HCT116 (cell line): ENCODE data around the gene DNLZ. TPM values are rescaled to one million over a fixed set of nuclear protein-coding genes. Genes with fewer than 3 reads are reported as not detected.

Source experiments
- ATAC-seq: fragments of 200-7000 bp; cut with Tn5 transposase; 2 replicates; pipeline ENCODE4 v1.9.1; 2020; ENCODE audit warnings: mild to moderate bottlenecking, moderate library complexity
- BruUV-seq: library from RNA; stranded (reverse); fragments of 400-500 nt; replicated peaks from 2 replicates; lab custom pipeline; 2021; lab: Mats Ljungman, UMichigan
- CTCF ChIA-PET: fragments of 300-600 bp; sonication (Branson Sonifier 250); formaldehyde crosslinking; loops from one replicate; lab custom pipeline; 2021; ENCODE audit warnings: antibody characterized with exemption; lab: Charles Lee
- POLR2A ChIA-PET: fragments of 300-600, 350-600 bp; sonication (Branson Sonifier 250); formaldehyde crosslinking; loops from one replicate; lab custom pipeline; 2021; ENCODE audit warnings: antibody characterized with exemption; lab: Charles Lee
- RAD21 ChIA-PET, 2 experiments: fragments of 300-600 bp; sonication (Branson Sonifier 250); formaldehyde crosslinking; loops; one replicate each; lab custom pipeline; 2023; ENCODE audit warnings: low total read pairs in 2 of 2; ENCODE audit not compliant: uncharacterized antibody in 2 of 2, unreplicated experiment in 2 of 2, low non-redundant PET in 1 of 2; lab: Charles Lee
- DNase-seq: peaks from one replicate; pipeline ENCODE4 v3.0.0-alpha.2; 2010; ENCODE audit warnings: low read depth, low spot score
- H2AFZ ChIP-seq: fragments of 200-600 bp; shearing (Covaris generic), sonication (generic); 2 replicates; pipeline ENCODE4 v1.6.1; 2017; ENCODE audit warnings: low read depth, mixed run types, mixed read lengths, antibody characterized with exemption, low read length; ENCODE audit not compliant: poor library complexity, severe bottlenecking
- H3K27ac ChIP-seq: 2 replicates; pipeline ENCODE4 v1.5.1; 2012; ENCODE audit warnings: low read depth, low read length
- H3K27me3 ChIP-seq: fragments of 200-600 bp; sonication (generic); 2 replicates; pipeline ENCODE4 v1.6.1; 2016; ENCODE audit warnings: mixed run types, low read length, mixed read lengths; ENCODE audit not compliant: insufficient read depth
- H3K36me3 ChIP-seq, 2 experiments: fragments of 200-500 bp in 1 of 2; fragments of 200-600 bp in 1 of 2; sonication (Bioruptor generic) in 1 of 2; sonication (generic) in 1 of 2; 2 replicates each; pipeline versions ENCODE4 v1.5.1 to v1.6.1; 2014 to 2016; ENCODE audit warnings: low read length in 2 of 2, inconsistent platforms in 1 of 2, mixed read lengths in 1 of 2, mixed run types in 1 of 2; ENCODE audit not compliant: insufficient read depth in 2 of 2, control insufficient read depth in 1 of 2
- H3K4me1 ChIP-seq, 2 experiments: fragments of 200-600 bp in 1 of 2; sonication (generic) in 1 of 2; 2 replicates each; pipeline versions ENCODE4 v1.5.1 to v1.6.1; 2012 to 2017; ENCODE audit warnings: low read length in 2 of 2, inconsistent platforms in 1 of 2, mild to moderate bottlenecking in 1 of 2, mixed read lengths in 1 of 2, mixed run types in 1 of 2, moderate library complexity in 1 of 2; ENCODE audit not compliant: insufficient read depth in 2 of 2, control insufficient read depth in 1 of 2
- H3K4me2 ChIP-seq: fragments of 200-600 bp; sonication (generic); 2 replicates; pipeline ENCODE4 v1.6.1; 2017; ENCODE audit warnings: mixed run types, low read length, mixed read lengths
- H3K4me3 ChIP-seq, 2 experiments: fragments of 200-600 bp in 1 of 2; sonication (generic) in 1 of 2; replicated peaks in 1 of 2; 2 replicates each; pipeline ENCODE4 v1.5.1; 2011 to 2016; ENCODE audit warnings: low read length in 2 of 2, control low read depth in 1 of 2, low read depth in 1 of 2, mild to moderate bottlenecking in 1 of 2, mixed read lengths in 1 of 2, mixed run types in 1 of 2
- H3K79me2 ChIP-seq: fragments of 200-600 bp; sonication (generic); 2 replicates; pipeline ENCODE4 v1.6.1; 2017; ENCODE audit warnings: mild to moderate bottlenecking, mixed run types, low read length, moderate library complexity, mixed read lengths; ENCODE audit not compliant: insufficient read depth
- H3K9ac ChIP-seq: fragments of 200-600 bp; sonication (generic); 2 replicates; pipeline ENCODE4 v1.6.1; 2016; ENCODE audit warnings: low read length, mixed read lengths
- H3K9me2 ChIP-seq: fragments of 200-600 bp; sonication (generic), shearing (Covaris generic); 2 replicates; pipeline ENCODE4 v1.6.1; 2017; ENCODE audit warnings: mixed run types, mild to moderate bottlenecking, moderate library complexity; ENCODE audit not compliant: insufficient read depth
- H3K9me3 ChIP-seq, 2 experiments: fragments of 200-500 bp in 1 of 2; fragments of 200-600 bp in 1 of 2; sonication (Bioruptor generic) in 1 of 2; sonication (generic) in 1 of 2; 2 replicates each; pipeline ENCODE4 v1.6.1; 2014 to 2017; ENCODE audit warnings: low read length in 2 of 2, mixed read lengths in 2 of 2, inconsistent platforms in 1 of 2, low read depth in 1 of 2, mild to moderate bottlenecking in 1 of 2, mixed run types in 1 of 2, moderate library complexity in 1 of 2; ENCODE audit not compliant: control insufficient read depth in 1 of 2, insufficient read depth in 1 of 2
- H4K20me1 ChIP-seq: fragments of 200-600 bp; sonication (generic), shearing (Covaris generic); 2 replicates; pipeline ENCODE4 v1.6.1; 2017; ENCODE audit warnings: mixed run types, mild to moderate bottlenecking, moderate library complexity; ENCODE audit not compliant: insufficient read depth
- ATF3 ChIP-seq: IDR thresholded peaks from 2 replicates; pipeline ENCODE4 v1.6.1; 2012
- CTCF ChIP-seq, 3 experiments: fragments of 200-600 bp in 1 of 3; sonication (generic) in 1 of 3; IDR thresholded peaks in 2 of 3; conservative IDR thresholded peaks in 1 of 3; 2 replicates each; pipeline ENCODE4 v1.5.1; 2012 to 2017; ENCODE audit warnings: low read depth in 2 of 3, low read length in 2 of 3, antibody characterized with exemption in 1 of 3, borderline replicate concordance in 1 of 3, control low read depth in 1 of 3, mild to moderate bottlenecking in 1 of 3, mixed read lengths in 1 of 3, mixed run types in 1 of 3, moderate library complexity in 1 of 3; ENCODE audit not compliant: insufficient read depth in 1 of 3
- EGR1 ChIP-seq: IDR thresholded peaks from 2 replicates; pipeline ENCODE4 v1.6.1; 2012; ENCODE audit warnings: low read depth
- JUND ChIP-seq: IDR thresholded peaks from 2 replicates; pipeline ENCODE4 v1.6.1; 2012
- MAX ChIP-seq: IDR thresholded peaks from 2 replicates; pipeline ENCODE4 v1.6.1; 2012
- POLR2AphosphoS5 ChIP-seq: IDR thresholded peaks from 2 replicates; pipeline ENCODE4 v1.6.1; 2011; ENCODE audit warnings: mild to moderate bottlenecking, low read depth, low read length, moderate library complexity
- RAD21 ChIP-seq: IDR thresholded peaks from 2 replicates; pipeline ENCODE4 v1.6.1; 2012; ENCODE audit warnings: low read depth, mild to moderate bottlenecking
- REST ChIP-seq: IDR thresholded peaks from 2 replicates; pipeline ENCODE4 v1.6.1; 2012; ENCODE audit warnings: low read depth
- SP1 ChIP-seq: IDR thresholded peaks from 2 replicates; pipeline ENCODE4 v1.6.1; 2012; ENCODE audit warnings: low read depth
- YY1 ChIP-seq: IDR thresholded peaks from 2 replicates; pipeline ENCODE4 v1.6.1; 2011; ENCODE audit warnings: low read length, low read depth, moderate library complexity, mild to moderate bottlenecking; ENCODE audit not compliant: insufficient replicate concordance; ENCODE audit errors: extremely low read depth
- ZFX ChIP-seq: fragments of 450-650 bp; IDR thresholded peaks from 2 replicates; pipeline ENCODE4 v1.6.1; 2017
- intact Hi-C: fragments of 100-400 bp; cut with micrococcal nuclease; formaldehyde crosslinking; loops from 2 replicates; pipeline ENCODE4 v1.10.0; 2022
- total RNA-seq: library from RNA; stranded (reverse); gene quantifications from one replicate; pipeline ENCODE4 v1.2.1, GENCODE V29; 2021; ENCODE audit not compliant: unreplicated experiment

DNLZ gene
- total RNA-seq, 1 experiment from 2014 or later: 21.9 TPM

- no peak for DNase-seq
Measured at GRCh38 chr9:136370687-136371532, 7.4 kb upstream of the DNLZ start.

More at GRCh38 chr9:136370687-136371532, 7.4 kb upstream of the DNLZ start:
- ChIA-PET RAD21 (no interaction called here), POLR2A (no interaction called here), CTCF (interaction anchor here (1.3 kb wide), 1 partner anchor 8 kb away, joined by 6 read pairs; no protein-coding TSS in a partner anchor)
- Histone ChIP-seq H3K4me3 (no peak overlapping the region), H3K79me2 (no peaks in the 10 kb centered on the region), H4K20me1 (no peaks in the 10 kb centered on the region), H3K9me2 (no peaks in the 10 kb centered on the region), H3K4me1 (peaks cover 0 to 9% of the 10 kb centered on the region in 2 experiments; a peak in 2 of 4 replicates), H3K4me2 (no peak overlapping the region), H3K9me3 (no peaks in the 10 kb centered on the region), H3K36me3 (no peaks in the 10 kb centered on the region), H3K27ac (no peak overlapping the region), H3K9ac (no peak overlapping the region), H2AFZ (no peak overlapping the region), H3K27me3 (no peaks in the 10 kb centered on the region)
- BruUV-seq: no TSS peak
- intact Hi-C loops: no loop called here
- no peak for ATAC-seq
- TF ChIP-seq CTCF (IDR thresholded peaks at IDR 0.05 in 2 of 3, conservative IDR thresholded peaks at IDR 0.05 in 1 of 3; ENCODE audit: borderline replicate concordance in 1 of 3, insufficient read depth in 1 of 3, low read depth in 2 of 3, low read length in 2 of 3) (no peak), ZFX (no peak), EGR1 (no peak), REST (no peak), SP1 (no peak), RAD21 (no peak), MAX (no peak), YY1 (no peak), ATF3 (no peak), JUND (no peak), POLR2AphosphoS5 (no peak)
